GM21423 (cell line): Measurements from ENCODE around the gene POGLUT2.

Experiments used
- ATAC-seq: cut with Tn5 transposase; IDR thresholded peaks from one replicate; pipeline ENCODE4 v1.9.1; 2021; ENCODE audit warnings: mild to moderate bottlenecking, moderate library complexity; ENCODE audit not compliant: unreplicated experiment

POGLUT2 gene

DNA sequence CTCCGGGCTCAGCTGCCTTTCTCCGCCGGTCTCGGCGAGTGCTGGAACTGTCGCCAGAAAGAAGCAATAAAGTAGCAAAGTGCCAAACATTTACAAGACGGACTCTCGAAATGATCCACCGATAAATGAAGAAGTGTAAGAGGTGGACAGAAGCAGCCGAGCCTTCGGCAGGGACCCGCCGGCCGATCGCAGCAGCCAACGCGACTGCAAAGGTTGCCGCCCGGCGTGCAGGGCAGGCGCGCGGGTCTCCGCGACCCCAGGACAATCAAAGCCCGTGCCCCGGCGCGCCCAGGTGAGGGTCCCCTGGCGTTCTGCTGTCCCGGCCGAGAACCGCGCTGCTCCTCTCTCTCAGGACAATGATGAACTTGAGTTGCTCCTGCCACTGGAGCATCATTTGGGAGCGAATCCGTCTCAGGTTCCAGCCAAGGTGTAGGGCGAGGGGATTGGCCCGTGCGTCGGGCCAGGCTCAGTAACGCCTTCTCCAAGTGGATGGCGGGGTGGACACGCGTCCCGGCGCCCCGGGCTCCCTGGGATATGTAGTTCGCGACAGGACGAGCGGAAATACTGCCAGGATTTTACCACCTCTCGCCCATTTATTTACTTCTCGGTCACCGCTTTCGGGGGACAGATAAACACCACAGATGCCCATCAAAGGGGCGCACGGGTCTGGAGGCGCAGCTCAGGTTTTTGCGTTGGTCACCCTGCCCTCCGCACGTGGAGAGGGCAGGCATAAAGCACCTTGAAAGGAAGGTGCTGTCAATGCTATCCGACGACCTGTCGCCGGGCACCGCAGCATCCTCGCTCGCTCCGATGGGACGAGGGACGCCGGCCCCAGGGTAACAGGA lies at the start of gene POGLUT2, which contains the start of gene BIVM:
Gene POGLUT2 (minus strand): TSS at position 396 of the 845 bp plus-strand sequence. CDS start 306 bp downstream, at position 90.
Gene BIVM (plus strand): TSS at position 539 of the 845 bp plus-strand sequence. CDS start 8,149 bp downstream, outside the sequence.
- peak; percentile 84 for ATAC-seq

DNA sequence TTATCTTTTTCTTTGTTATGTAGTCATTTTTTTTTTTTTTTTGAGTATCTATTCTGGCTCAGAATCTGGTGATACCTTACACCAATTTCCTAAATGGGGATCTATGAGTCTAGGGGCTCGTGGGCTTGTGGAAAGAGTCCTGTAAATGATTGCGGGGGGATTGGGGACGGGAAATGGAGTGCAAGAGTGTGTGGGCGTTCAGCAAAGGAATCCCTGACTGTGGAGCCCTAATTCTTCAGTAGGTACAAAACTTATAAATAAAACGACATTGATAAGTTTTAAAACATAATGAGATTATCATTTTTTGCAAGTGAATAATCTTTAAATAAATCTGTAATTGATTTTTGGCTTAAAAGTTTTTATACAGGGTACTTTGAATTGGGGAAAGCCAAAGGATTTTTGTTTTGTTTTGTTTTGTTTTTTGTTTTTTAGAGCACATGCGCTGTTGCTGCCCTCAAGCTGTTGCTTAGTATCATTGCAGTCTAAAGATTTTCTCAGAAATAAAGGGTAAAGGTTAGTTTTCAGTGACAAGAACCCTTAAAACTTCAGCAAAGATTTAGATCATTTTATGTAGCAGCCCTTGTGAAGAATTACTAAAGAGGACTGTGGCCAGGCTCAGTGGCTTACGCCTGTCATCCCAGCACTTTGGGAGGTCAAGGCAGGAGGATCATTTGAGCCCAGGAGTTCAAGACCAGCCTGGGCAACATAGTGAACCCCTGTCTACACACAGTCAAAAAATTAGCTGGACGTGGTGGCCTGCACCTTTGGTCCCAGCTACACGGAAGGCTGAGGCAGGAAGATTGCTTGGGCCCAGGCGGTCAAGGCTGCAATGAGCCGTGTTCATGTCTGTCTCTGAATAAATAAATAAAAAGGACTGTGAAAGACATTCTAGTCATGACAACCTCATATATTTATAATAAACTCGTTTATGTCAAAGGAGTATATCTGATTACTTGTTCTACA lies 48.8 kb upstream of the POGLUT2 start:
- no peak for ATAC-seq

DNA sequence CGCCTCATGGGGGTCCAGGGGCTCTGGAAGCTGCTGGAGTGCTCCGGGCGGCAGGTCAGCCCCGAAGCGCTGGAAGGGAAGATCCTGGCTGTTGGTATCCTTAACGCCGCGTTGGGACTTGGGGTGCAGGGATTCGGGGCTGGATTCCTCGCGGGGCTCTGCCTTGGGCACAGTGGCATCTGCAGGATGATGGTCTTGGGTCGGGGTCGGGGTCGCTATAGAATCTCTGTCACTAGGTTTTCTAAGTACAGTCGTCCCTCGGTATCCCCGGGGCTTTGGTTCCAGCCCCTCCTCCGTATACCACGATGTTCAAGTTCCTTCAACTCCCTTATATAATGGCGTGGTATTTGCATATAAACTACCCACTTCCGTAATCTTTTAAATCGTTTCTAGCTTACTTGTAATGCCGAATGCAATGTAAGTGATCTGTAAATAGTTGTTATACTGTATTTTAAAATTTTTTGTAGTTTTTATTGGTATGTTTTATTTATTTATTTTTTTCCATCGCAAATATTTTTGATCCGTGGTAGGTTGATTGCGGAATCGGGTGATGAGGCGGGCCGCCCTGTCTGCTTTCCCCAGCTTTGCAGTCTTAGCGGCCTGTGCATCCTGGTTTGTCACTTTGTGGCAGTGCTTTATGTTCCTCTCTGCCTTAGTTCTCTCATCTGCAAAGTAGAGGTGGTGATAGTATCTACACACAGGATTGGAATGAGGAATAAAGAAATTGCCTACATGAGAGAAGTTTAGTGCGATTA lies 47.7 kb upstream of the POGLUT2 start:
- ATAC-seq: peak; percentile 33

DNA sequence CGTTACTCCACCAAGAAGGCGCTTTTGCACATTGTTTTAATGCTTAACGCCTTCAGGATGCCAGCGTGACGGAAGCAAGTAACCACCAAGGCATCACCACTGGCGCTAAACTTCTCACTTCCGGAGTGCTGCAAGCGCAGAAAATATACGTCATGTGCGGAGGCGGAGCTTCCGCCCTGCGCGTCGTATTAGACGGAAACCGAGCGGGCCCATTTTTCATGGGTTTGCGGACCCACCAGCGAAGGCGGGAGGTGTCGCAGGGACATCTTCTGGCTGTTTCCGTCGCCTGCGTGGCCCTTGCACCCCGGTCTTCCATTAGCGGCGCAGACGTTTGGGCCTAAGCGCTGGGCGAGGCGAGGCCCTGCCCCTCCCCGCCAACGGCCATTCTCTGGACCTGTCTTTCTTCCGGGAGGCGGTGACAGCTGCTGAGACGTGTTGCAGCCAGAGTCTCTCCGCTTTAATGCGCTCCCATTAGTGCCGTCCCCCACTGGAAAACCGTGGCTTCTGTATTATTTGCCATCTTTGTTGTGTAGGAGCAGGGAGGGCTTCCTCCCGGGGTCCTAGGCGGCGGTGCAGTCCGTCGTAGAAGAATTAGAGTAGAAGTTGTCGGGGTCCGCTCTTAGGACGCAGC lies 47.0 kb upstream of the POGLUT2 start, which contains the start of gene ERCC5:
Gene ERCC5 (plus strand): TSS at position 403 of the 631 bp plus-strand sequence. CDS start 235 bp downstream, outside the sequence.
- peak; percentile 84 for ATAC-seq

DNA sequence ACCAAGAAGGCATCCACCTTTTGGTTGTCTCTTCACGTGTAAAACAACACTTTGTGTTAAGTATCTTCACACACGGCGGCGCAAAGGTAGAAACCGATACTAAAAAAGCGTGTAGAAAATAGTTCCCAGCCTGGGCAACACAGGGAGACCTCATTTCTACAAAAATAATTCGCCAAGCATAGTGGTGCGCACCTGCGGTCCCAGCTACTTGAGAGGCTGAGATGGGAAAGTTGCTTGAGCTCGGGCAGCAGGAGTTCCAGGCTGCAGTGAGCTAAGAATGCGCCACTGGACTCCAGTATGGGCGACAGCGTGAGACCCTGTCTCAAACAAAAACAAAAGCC lies 46.5 kb upstream of the POGLUT2 start:
- ATAC-seq: peak; percentile 9

DNA sequence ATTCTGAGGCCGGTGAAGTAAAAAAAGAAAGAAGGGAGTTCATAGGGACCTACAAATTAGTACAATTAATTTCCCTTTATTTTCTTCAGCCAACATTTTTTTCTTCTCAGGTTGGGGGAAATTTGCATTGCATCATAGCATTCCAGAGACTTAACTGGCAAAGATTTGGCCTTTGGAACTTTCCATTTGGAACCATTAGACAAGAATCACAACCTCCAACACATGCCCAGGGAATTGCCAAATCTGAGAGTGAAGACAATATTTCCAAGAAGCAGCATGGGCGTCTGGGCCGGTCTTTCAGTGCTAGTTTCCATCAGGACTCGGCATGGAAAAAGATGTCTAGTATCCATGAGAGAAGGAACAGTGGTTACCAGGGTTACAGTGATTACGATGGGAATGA lies 40.7 kb upstream of the POGLUT2 start:
- no peak for ATAC-seq

DNA sequence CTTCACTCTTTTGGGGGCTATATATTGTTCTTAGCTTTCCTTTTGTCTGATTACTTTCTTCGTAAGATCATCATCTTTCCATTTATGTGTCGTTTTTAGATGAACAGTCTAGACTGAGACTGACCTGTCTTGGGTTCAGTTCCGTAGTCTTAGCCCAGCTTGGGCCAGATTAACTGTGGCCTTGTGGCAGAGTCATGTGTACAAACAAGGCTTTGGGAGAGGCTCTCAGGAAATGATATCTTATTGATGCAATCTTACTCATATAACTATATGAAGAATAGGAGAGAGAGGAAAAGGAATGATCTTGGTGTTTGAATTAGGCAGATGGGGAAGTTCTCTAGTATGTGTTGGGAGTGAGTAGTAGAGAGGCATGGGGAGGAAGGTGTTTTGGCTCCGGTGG lies 40.2 kb upstream of the POGLUT2 start:
- ATAC-seq: no peak

DNA sequence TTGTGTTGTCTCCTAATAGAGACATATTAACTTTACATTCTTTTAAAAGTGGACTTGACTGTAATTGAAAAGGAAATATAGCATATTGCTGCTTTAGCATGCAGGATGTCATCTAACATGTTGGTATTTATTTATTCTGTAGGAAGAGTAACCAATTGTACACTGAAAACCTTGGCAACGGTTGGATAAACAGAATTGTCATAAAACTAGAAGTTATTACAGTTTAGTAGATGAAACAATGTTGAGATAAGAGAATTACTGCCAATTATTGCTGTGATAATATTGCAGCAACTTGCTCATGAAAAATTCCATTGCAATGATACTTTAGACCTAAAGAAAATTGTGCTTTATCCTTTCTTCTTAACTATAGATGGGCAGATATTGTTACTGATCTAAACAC lies 39.5 kb upstream of the POGLUT2 start:
- no peak for ATAC-seq

DNA sequence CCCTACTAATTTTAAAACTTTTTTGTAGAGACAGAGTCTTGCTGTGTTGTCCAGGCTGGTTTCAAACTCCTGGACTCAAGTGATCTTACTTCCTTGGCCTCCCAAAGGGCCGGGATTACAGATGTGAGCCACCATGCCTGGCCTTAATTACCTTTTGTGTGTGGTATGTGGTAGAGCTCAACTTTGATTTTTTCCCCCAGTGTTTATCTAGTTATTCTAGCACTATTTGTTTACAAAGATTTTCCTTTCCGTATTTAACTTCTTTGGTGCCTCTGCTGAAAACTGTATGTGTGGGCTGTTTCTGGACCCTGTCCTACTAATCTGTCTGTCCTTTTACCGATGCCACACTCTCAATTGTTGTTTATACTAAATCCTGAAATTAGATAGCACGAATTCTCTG lies 37.7 kb upstream of the POGLUT2 start:
- ATAC-seq: no peak

DNA sequence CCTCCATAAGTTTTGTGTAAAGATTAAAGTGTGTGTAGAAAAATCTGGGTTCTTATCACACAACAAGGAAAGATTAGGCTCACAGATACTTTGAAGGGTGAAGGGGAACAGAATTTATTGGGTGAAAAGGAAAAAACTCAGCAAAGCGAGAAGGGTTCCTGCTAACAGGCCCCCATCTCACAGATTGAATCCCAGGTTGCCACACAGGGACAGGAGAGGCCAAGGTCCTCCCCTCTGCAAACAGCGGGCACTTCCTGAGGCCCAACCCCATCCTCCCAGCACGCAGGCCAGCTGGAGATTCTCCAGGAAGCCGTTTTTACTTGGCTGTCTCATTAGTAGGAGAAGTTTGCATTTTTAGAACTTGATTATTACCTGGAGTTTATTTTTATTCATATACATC lies 31.9 kb upstream of the POGLUT2 start:
- ATAC-seq: no peak

DNA sequence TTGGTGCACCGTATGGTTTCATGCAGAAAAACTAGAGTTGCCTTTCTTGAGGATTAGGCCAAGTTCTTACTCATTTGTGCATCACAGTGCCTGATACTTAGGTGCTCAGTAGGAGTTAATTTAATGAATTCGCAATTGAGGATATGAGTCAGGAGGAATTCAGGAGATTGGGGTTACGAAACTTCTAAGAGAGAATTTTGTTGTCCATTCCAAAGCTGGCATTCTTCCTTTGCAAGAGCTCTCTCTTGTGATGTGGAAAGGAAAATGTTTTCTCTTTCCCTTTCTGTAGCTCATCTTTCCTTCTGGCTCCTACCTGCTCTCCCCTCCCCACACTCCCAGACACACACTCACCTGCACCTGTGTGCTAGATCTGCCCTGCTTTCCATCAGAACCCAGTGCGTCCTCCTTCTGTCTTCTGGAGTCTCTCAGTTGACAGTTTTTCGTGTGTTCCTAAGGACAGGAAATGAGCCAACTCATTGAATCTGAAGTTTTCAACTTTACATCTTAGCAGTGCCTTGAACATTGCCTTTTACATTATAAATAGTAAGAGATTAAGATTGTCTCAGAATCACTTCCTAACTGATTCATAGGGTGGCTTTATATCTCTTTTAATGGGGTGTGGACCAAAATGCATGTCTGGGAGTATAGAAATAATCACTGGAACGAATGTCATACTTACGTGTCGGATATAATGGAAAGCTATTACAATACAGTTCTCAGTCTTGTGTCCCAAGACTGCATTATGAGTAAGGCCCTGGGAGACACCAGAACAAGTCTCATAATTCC lies 27.3 kb upstream of the POGLUT2 start:
- ATAC-seq: no peak

DNA sequence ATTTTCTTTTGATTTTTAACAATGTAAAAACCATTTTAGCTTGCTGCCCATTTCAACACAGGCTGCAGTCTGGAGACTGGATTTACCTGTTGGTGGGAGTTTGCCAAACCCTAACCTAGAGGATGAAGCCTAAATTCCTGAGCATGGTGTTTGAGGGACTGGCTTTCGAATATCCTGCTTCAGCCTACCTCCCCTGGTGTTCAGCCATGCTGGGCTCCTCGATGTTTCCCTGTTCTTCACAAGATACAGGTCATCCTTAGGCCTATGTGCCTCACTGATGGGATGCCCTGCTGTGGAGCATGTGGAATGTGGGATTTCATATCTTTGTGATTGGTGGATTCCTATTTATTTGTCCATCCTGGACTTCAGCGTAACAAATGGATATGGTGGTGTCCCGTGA lies 26.6 kb upstream of the POGLUT2 start:
- ATAC-seq: no peak

DNA sequence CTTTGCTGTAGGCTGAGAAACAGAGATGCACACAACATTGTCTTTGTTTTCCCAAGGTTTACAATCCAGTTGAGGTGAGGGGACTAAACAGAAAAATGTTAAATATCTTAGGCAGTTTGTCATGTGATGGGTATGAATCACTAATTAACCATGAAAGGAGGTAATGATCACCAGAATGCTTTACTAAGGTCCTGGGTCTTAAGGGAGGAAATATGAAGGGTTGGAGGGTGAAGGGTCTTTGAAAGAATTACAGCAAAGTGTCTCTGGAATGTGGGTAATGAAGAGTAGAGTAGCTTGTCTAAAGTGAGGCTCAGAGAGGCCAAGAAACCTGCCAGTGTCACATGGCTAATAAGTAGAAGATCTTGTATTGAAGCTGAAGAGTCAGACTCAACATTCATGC lies 19.1 kb upstream of the POGLUT2 start:
- no peak for ATAC-seq

DNA sequence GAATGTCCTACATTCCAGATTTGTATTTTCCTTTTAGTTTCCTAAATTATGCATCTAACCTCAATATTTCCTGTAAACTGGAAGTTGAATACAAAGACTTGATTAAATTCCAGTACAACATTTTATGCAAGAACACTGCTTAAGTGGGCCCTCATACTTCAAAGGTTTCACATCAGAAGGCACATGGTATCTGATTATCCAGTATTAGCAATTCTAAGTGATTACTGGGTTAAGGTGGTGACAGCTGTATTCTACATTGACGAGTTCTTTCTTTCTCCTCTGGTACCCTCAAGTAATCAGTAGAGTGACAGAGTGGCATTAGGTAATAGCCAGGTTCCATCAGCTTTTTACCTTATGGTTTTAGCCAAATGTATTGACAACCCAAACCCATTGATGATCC lies 18.5 kb upstream of the POGLUT2 start:
- ATAC-seq: no peak

DNA sequence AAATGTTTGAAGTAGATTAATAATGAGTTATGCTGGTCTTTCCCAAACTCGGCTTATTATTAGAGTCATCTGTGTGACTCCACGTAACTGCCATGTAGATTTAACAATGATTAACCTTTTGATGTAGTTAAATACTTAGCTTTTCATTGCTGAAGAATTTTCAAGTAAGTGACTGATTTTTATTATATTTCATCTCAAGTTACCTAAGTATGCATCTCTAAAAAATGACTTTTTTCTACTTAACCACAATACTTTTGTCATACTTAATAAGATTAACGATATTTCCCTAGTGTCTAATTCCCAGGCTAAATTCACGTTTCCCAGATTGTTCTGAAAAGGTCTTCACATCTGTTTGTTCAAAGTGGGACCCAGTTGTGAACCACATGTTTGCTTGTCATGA lies 17.9 kb upstream of the POGLUT2 start:
- no peak for ATAC-seq

DNA sequence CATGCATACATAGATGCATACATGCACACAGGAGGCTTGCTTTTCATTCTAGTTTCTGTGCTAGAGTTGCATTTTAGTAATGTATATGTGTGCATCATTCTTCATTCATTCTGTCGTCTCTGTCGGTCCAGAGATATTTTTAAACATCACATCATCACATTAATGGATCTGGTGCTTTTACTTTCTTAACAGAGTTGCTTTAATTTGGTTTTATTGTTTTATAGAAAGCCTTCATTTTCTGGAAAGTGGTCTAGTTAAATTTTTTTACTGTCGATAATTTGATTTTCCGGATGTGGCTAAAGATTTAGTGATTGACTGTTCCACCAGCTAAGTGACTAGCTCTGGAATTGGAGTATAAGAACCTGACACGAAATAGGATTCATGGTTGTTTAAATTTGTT lies 17.0 kb upstream of the POGLUT2 start:
- ATAC-seq: no peak

DNA sequence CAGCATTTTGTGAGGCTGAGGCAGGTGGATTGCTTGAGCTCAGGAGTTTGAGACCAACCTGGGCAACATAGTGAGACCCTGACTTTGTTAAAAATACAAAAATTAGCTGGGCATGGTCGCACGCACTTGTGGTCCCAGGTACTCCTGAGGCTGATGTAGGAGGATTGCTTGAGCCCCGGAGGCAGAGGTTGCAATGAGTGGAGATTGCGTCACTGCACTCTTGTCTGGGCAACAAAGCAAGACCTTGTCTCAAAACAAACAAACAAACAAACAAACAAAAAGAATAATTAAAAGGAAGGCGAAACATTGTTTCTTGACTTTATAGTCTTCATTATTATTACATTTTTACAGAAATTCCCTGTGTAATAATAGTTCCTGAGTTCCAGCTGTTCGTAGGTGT lies 16.0 kb upstream of the POGLUT2 start:
- no peak for ATAC-seq

DNA sequence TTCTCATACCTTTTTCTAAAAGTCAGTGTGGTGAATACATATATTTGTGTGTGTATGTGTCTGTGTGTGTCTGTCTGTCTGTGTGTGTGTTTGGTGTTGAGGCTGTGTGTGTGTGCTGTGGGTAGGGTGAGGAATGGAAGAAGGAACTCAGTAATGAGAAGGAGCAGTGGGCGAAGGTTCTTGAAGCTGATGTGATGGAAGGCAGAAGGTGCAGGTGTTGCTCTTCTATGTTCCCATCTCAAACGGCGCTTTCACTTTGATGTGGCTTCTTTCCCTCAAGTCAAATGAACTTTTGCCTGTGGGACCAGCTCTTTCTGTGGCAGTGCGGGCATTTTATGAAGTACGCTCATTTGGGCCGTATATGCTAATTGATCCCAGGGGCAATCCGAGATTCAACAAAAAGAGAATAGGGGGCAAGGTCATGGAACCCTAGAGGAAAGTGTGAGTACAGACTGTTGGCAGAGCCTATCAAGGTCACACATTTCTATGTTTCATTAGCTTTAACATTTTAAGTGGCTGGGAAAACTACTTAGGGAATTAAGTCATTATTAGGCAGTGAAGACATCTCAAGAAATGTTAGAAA lies 15.3 kb upstream of the POGLUT2 start:
- ATAC-seq: no peak

DNA sequence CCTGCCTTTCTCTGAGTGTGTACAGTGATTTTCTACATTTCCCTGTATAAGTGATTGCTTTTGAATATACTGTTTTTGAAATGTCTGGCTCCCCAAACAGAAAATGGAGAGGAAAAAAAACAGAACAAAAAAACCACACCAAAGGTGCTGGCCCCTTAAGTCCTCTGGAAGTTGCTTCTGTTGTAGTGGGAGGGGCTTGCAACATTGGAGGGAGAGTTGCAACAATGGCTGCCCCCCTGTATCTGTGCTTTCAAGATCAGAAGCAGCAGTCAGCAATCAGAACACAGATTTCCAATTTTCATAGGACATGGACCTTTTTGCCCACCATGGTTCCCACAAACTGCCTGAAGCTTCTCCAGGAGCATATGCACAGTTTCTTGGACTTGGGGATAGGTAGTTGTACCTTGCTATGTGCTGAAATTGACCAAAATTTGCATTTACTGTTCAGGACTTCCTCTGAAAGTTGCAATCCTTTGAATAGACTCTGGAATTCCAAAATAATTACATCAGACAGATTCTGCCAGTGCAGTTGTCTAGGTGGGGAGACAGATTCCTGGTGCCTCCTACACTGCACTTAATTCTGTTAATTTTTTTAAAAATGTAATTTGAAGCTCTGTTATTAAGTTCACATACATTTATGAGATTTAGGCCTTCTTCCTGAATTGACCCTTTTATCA lies 14.0 kb upstream of the POGLUT2 start:
- no peak for ATAC-seq
